Measurements from ENCODE around the gene CELA2A. TPM values are rescaled to one million over a fixed set of nuclear protein-coding genes. Genes with fewer than 3 reads are reported as not detected.

CELA2A gene
- not detected in 2 replicates for total RNA-seq

DNA sequence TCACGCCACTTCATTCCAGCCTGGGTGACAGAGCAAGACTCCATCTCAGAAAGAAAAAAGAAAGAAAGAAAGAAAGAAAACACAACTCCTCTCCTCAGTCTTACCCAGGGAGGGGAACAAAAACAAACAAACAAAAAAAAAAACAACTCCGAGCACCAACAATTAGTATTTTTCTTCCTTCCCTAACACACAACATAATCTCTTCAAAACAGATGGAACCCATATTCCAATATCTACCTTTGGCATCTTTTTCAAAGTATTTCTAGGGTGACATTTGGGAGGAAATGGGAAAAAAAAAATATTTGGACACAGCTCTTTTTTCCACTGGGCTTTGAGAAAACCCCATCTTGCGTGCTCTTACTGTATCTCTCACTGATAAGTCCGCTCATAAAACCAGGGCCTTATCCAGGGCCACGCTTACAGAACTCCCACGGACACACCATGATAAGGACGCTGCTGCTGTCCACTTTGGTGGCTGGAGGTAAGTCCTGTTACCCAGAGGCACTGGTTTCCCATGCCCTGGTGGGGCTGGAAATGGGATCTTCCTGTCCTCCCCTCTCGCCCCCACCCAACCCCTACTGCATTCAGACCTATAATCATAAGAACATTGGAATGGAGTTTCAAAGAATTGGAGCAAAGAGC, at the start of gene CELA2A:
TSS of gene CELA2A (plus strand) at position 420 of the 642 bp plus-strand sequence. CDS start at position 442, 22 bp downstream.
- DNase-seq (ENCODE audit: low read depth) = peak; percentile 75
- H3K4me3 ChIP-seq (ENCODE audit: low read depth, low read length) = no peak within 1 kb of the TSS
- TF ChIP-seq CTCF (IDR thresholded peaks at IDR 0.05; ENCODE audit: insufficient read depth, low read depth, low read length) = no peak

GRCh38 chr1:15407580-15407979, 49.0 kb upstream of the CELA2A start:
- no peak overlapping the region for H3K4me3 ChIP-seq (ENCODE audit: low read depth, low read length)
- no peak for DNase-seq (ENCODE audit: low read depth)
- no peak for TF ChIP-seq CTCF (IDR thresholded peaks at IDR 0.05; ENCODE audit: insufficient read depth, low read depth, low read length)

GRCh38 chr1:15408890-15409387, 47.6 kb upstream of the CELA2A start:
- no peak for TF ChIP-seq CTCF (IDR thresholded peaks at IDR 0.05; ENCODE audit: insufficient read depth, low read depth, low read length)
- peak overlapping the region; percentile 82 for H3K4me3 ChIP-seq (ENCODE audit: low read depth, low read length)
- no peak for DNase-seq (ENCODE audit: low read depth)

GRCh38 chr1:15409388-15410222, 46.9 kb upstream of the CELA2A start, which contains the start of gene EFHD2:
EFHD2 (plus strand) TSS chr1:15409888; CDS start chr1:15409972, 84 bp downstream.
- peak within 1 kb of the TSS; percentile 82 for H3K4me3 ChIP-seq (ENCODE audit: low read depth, low read length)
- TF ChIP-seq CTCF (IDR thresholded peaks at IDR 0.05; ENCODE audit: insufficient read depth, low read depth, low read length) = no peak
- peak; percentile 68 for DNase-seq (ENCODE audit: low read depth)

DNA sequence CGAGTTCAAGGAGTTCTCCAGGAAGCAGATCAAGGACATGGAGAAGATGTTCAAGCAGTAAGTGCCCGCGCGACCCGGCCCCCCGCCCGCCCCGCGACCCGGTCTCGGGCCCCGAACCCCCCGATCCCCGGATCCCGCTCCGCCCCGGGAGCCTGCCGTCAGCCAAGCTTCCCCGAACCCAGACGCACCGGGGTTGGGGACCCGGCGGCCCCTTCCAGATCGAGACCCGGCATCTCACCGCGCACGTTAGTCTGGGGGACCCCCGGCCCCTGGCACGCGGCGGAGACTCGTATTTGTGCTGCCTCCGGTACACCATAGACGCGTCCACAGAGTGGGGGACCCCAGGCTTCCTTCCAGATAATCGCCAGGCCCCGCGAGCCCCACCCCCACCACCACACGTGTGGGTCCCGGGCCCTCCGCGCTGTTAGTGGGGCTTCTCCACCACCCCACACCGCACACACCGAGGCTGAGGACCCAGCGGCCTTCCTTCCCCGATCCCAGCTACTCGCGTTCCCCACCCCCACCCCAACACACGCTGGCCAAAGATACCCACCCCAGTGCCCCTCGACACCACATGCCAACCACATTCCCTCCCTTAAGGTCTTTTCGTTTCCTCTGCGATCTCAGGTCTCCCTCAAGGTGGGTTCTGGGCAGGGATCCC, 46.2 kb upstream of the CELA2A start:
- no peak for DNase-seq (ENCODE audit: low read depth)
- H3K4me3 ChIP-seq (ENCODE audit: low read depth, low read length) = peak overlapping the region; percentile 82
- no peak for TF ChIP-seq CTCF (IDR thresholded peaks at IDR 0.05; ENCODE audit: insufficient read depth, low read depth, low read length)

- H3K4me3 ChIP-seq (ENCODE audit: low read depth, low read length) = peak overlapping the region; percentile 82
- no peak for DNase-seq (ENCODE audit: low read depth)
- no peak for TF ChIP-seq CTCF (IDR thresholded peaks at IDR 0.05; ENCODE audit: insufficient read depth, low read depth, low read length)
Measured at GRCh38 chr1:15410884-15411245, 45.7 kb upstream of the CELA2A start.

Measured in fibroblast of villous mesenchyme (primary cell).